ENCODE results near the gene TMEM117.
"Not testable (repeated sequence)": the region's sequence is repeated elsewhere in the genome, so short reads cannot be mapped to it uniquely, and the experiment has no call there.

TMEM117 gene

GRCh38 chr12:44224399-44225148 is 388.7 kb downstream of the TMEM117 start:
- DNase-seq (ENCODE audit: low spot score), result no peak

DNA sequence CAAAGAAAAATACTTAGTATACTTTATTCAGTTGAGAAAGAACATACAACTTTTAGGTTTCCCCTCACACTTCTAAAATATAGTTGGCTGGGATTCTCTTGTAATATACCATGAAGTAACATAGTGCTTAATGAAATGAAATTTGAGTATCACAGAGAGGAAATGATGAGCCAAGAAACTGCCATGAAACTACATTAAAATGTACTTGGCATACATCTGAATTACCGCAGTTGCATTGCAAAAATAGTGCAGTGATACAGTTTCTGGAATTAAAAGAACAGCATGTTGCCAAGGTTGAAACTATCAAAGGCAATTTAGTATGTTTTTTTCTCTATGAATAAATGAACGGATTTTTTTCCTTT is 389.2 kb downstream of the TMEM117 start:
- DNase-seq (ENCODE audit: low spot score), result no peak

- DNase-seq (ENCODE audit: low spot score), result peak; percentile 8
These were observed 391.7 kb downstream of the TMEM117 start for GRCh38 chr12:44227616-44228015.

- no peak for DNase-seq (ENCODE audit: low spot score)
These were observed 394.0 kb downstream of the TMEM117 start for GRCh38 chr12:44229846-44230245.

GRCh38 chr12:44235674-44236073 is 399.8 kb downstream of the TMEM117 start:
- DNase-seq (ENCODE audit: low spot score), result no peak

DNA sequence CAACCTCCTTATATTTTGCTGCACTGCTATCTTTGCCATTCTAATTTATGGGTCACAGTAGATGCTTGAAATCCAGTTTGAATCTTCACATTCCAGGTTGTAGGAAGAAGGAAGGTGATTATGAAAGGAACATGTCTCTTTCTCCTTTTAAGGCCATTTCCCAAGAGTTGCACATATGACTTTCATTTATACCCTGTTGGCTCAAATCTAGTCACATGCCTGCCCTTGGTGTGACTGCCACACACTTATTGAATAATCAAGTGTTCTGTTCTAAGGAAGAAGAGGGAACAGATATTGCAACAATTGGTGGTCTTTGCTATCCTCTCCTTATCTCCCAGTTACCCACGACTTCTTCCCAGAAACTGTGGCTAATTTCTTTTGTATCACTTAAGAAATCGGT is 404.3 kb downstream of the TMEM117 start:
- DNase-seq (ENCODE audit: low spot score), result no peak

DNA sequence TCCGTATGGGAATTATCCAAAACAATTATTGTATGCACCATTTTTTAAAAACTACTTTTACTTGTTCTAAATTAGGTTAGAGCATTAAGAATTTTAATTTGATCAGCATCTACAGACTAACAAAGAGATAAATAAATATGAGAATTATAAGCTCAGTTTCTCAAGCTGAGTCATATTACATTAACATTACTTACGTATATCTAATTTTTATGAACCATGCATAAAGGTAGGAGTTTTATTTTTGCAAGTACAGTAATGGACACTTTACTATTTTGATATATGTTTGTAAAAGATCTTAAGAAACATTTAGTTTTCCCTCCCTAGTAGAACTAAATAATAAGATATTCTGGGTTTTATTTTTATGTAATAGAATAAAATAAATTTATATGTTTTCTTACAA is 410.1 kb downstream of the TMEM117 start:
- no peak for DNase-seq (ENCODE audit: low spot score)

DNA sequence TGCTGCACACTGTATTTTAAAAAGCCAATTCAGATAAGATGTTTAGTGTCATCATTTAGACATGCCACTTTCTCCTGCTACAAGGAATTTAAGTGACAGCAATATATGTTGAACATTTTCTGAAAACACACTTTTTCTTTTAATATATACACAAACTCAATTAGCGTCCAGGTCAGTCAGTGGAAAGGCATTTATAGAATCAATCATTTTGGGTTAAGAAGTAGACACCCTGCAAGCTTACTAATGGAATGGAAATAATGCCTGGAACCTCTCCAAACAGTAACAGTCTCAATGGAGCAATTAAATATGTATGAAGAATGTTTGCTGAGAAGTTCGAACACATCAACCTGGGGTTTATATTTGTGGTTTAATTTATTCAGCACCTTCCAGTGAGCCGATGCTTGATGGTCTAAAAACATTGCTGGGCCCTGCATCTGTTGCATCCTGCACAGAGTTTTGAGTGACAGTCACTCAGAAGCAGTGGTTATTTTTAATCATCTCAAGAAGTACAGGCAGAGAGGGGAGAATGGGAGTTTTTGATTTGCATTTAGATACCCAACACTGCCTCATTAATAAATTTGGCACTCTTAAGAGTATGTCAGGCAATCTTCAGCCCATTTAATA is 410.7 kb downstream of the TMEM117 start:
- DNase-seq (ENCODE audit: low spot score), result no peak

- DNase-seq (ENCODE audit: low spot score), result no peak
These were observed 411.7 kb downstream of the TMEM117 start for GRCh38 chr12:44247588-44247987.

- DNase-seq (ENCODE audit: low spot score), result no peak
These were observed 412.6 kb downstream of the TMEM117 start for GRCh38 chr12:44248436-44248835.

DNA sequence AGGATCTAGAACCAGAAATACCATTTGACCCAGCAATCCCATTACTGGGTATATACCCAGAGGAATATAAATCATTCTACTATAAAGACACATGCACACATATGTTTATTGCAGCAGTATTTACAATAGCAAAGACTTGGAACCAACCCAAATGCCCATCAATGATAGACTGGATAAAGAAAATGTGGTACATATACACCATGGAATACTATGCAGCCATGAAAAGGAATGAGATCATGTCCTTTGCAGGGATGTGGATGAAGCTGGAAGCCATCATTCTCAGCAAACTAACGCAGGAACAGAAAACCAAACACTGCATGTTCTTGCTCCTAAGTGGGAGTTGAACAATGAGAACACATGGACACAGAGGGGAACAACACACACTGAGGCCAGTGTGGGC is 414.6 kb downstream of the TMEM117 start:
- not testable (repeated sequence) for DNase-seq (ENCODE audit: low spot score)

DNA sequence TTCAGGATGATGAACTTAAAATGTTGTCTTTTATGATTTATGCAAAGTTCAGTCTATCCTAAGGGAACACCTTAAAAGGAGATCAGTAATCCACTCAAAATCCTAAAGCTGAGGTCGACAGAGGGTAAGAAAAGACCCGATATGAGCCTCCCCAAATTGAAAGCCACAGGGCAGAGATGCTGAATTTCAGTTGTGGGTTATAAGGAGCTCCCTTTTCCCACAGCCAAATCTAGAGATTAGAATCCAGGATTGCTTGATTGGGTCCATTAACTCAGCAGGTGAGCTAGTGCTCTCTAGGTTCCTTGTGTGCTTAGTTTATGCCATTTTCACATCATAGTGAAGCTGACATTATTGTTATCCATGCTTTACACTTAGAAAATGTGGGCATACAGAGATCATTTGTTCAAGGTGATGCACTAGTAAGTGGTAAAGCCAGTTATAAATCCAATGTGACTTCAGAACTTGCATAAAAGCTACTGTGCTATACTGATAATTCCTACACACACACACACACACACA is 417.5 kb downstream of the TMEM117 start:
- no peak for DNase-seq (ENCODE audit: low spot score)

GRCh38 chr12:44258246-44258645 is 422.4 kb downstream of the TMEM117 start:
- no peak for DNase-seq (ENCODE audit: low spot score)

- no peak for DNase-seq (ENCODE audit: low spot score)
These were observed 424.0 kb downstream of the TMEM117 start for GRCh38 chr12:44259890-44260289.

- DNase-seq (ENCODE audit: low spot score), result no peak
These were observed 424.7 kb downstream of the TMEM117 start for GRCh38 chr12:44260581-44260980.

DNA sequence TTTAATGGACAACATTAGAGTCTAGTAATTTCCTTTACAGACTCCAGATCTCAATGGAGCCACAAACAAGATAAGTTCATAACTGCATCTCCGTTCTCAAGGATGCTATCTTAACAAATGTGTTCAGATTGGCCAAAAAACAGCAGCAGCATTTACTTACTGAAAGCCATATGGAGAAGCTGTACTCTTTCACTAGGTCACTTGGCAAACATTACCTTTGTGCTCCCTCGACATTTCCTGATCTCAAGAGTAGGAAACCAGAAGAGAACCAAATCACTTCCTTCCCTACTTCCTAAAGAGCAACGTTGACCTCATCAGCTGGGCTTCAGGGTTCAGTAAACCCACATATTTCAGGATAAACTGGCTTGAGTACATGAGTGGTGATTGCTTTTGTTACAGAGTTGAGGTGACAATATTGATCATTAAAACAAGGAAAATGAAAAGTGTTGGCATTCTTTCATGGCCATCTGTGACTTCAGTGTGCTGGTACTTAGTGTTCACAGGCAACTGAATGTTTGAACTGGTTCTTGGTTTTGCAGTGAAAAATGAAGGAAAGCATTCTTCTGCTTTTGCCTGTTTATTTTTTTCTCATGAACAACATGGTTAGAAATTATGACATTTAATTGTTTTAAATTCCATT is 449.6 kb downstream of the TMEM117 start:
- no peak for DNase-seq (ENCODE audit: low spot score)

DNA sequence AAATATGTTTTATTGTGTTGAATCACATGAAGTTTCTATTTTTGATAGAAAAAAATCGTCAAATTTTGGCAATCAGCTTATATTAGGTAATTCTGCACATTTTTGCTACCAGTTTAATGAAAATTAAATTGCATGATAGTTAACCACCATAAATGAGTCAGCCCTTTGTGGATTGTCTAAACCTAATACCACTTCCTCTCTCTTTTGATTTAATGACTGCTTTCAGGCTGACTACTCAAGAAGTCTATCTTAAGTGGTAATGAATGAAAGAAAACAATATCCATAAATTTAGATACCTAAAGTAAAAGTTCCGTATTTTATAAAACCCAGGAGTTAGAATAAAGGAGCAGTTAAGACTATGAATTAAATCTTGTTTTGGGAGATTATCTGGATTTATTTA is 450.5 kb downstream of the TMEM117 start:
- DNase-seq (ENCODE audit: low spot score), result no peak

DNA sequence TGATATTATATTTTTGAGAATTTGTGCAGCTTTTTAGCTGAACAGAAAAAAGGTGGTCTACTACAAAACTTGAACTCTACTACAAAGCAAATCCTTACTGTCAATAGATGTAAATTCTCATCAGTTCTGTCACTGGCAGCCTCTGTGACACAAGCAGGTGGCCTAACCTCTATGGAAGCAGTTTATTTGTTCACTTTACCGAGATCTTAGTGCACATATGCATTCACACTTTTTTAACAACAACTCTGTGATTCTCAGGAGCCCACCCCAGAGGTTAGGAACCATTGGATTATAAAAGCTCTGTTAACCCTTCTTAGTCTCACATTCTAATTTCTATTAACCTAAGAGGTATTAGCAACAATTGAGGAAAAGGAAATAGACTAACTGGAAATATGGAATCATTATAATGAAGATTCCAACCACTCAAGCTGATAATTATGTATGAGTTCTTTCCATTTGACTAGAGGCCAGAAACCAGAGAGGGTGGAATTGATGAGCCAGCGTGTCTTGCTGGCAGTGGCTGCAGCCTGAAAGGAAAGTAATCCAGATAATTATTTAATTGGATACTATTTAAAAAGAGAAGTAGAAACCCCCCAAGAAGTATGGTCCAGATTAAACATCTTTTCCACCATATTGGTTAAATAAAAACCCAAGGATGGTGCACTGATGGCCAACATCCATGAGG is 451.1 kb downstream of the TMEM117 start:
- DNase-seq (ENCODE audit: low spot score), result no peak

DNA sequence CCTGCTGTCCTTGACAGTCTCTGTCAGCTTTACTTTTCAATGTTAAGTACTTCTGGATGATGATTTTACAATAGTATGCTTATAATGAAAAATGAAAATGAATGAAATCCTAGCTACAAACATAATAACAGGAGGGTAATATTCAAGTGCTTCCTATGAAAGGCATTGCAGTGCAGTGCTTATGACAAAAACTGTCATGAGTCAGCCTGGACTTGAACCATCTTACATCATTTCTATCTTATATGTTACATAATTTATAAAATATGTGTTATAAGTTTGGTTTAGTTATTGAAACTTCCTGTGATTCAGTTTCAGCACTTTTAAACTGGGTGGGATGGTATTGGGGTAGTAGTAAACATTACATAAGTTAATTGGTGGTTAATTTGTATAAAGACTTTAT is 451.7 kb downstream of the TMEM117 start:
- DNase-seq (ENCODE audit: low spot score), result no peak

DNA sequence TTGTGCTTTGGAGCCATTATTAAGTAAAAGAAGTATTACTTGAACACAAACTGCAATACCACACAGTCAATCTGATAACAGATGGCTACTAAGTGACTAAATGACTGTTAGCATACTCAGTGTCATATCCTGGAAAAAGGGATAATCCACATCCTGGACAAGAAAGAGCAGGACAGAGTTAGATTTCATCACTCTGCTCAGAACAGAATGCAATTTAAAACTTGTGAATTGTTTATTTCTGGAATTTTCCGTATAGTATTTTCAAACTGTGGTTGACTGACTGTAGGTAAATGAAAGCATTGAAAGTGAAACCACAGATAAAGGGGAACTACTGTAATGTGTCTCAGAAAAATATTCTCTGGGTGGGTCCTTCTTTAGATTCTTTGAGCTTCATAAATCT is 458.8 kb downstream of the TMEM117 start:
- no peak for DNase-seq (ENCODE audit: low spot score)

DNA sequence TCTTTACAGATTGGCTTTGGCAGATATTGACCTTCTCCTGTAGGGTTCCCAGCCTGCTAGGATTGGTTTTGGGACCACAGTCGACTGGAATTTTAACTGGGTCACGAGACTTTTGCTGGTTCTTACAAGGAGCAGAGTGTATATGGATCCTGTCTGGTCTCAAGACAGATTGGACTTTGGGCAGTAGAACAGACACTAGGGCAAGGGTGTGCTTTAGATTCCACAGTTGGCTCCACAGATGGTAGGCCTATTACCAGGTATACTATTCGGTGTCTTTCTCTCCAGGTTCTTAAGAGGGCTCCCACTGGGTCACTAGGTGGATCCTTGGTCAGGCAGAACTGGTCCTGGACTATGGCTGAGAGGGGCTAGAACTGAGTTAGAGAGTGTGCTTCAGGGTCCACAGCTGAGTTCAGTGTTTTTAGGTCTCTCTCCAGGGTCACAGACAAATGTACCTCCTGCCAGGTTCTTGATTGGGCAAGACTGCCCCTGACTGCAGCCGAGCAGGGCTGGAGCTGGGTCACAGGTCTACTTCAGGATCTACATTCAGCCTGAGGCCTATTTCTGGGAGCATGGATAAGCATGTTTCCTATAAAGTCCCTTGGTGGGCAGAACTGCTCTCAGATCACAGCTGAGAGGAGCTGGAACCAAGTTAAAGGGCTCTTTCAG is 460.2 kb downstream of the TMEM117 start:
- no peak for DNase-seq (ENCODE audit: low spot score)

DNA sequence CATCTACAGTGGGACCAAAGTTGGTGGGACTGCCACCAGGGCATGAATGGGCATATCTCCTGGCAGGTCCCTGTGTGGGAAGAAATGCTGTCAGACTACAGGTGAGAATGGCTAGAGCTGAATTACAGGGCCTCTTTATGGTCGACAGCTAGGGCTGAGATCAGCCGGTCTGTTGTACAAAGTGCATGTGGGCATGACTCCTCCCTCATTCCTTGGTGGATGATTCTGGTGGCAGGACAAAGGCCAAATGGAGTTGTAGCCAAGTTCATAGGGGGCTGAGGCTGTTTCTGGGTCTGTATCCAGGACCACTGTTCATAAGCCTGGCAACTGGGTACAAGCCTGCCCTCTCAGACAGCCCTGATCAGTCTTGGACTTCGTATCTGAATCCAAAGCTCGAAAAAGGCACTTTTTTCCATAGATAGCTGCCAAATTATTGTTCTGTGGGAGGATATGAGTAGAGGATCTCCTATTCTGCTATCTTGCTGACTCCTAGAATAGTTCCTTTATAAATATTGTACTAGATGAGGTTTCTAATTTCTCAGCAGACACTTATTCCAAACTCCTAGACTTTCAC is 460.8 kb downstream of the TMEM117 start:
- no peak for DNase-seq (ENCODE audit: low spot score)

Measured in AG08396 (cell line).